HEK293 (cell line): ENCODE data around the gene FAM240B.

Source experiments
- KLF10 ChIP-seq: fragments of 450-650 bp; IDR thresholded peaks from 2 replicates; pipeline ENCODE4 v1.5.1; 2018; ENCODE audit warnings: missing biosample characterization, mild to moderate bottlenecking, missing genetic modification characterization
- KLF16 ChIP-seq: fragments of 450-650 bp; formaldehyde crosslinking; IDR thresholded peaks from 2 replicates; pipeline ENCODE4 v1.5.1; 2017; ENCODE audit warnings: missing biosample characterization, missing genetic modification characterization
- PRDM1 ChIP-seq: fragments of 450-650 bp; formaldehyde crosslinking; IDR thresholded peaks from 2 replicates; pipeline ENCODE4; 2016; ENCODE audit warnings: missing biosample characterization, missing genetic modification characterization
- TCF7L2 ChIP-seq: IDR thresholded peaks from 2 replicates; pipeline ENCODE4 v1.6.1; 2011; ENCODE audit warnings: low read depth, mild to moderate bottlenecking, inconsistent platforms, low read length, moderate library complexity, borderline replicate concordance
- TF ChIP-seq, protein P1 (sequence below): sonication (generic); formaldehyde crosslinking; IDR thresholded peaks from 2 replicates; pipeline ENCODE4 v1.8.1; 2022; ENCODE audit warnings: mild to moderate bottlenecking, moderate library complexity, missing genetic modification reagents

DNA sequence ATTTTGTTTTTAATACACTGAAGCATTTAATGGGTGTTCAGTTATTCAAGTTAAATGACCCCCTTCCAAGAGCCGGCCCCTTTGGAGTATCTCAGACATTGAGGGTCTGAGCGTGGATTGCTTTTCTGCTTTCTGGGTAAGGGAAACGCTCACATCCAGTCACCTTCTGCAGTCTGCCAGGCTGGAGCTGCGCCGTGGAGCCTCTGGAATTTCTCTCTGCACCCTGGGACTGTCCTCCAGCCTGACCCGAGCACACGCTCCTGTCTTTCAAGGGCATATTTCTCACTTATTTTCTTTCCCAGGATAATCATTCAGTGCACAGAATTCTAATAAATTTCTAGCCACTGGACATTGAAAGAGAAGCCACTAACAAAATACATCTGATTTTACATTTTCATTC, 13.4 kb downstream of the FAM240B start:
- no peak for TF ChIP-seq TCF7L2
- TF ChIP-seq KLF10 (tag by site-specific recombination), result no peak
- TF ChIP-seq KLF16 (tag by site-specific recombination), result no peak
- no peak for TF ChIP-seq PRDM1
- TF ChIP-seq, protein P1, sequence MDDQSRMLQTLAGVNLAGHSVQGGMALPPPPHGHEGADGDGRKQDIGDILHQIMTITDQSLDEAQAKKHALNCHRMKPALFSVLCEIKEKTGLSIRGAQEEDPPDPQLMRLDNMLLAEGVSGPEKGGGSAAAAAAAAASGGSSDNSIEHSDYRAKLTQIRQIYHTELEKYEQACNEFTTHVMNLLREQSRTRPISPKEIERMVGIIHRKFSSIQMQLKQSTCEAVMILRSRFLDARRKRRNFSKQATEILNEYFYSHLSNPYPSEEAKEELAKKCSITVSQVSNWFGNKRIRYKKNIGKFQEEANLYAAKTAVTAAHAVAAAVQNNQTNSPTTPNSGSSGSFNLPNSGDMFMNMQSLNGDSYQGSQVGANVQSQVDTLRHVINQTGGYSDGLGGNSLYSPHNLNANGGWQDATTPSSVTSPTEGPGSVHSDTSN (CRISPR knock-in tag), result no peak
